ENCODE measurements around the gene C4A. TPM values are rescaled to one million over a fixed set of nuclear protein-coding genes. Genes with fewer than 3 reads are reported as not detected.

C4A gene
- total and polyA plus RNA-seq, 2 of the 4 experiments (the other 2 are of a cell fraction) = 0.90 to 3.8 TPM

DNA sequence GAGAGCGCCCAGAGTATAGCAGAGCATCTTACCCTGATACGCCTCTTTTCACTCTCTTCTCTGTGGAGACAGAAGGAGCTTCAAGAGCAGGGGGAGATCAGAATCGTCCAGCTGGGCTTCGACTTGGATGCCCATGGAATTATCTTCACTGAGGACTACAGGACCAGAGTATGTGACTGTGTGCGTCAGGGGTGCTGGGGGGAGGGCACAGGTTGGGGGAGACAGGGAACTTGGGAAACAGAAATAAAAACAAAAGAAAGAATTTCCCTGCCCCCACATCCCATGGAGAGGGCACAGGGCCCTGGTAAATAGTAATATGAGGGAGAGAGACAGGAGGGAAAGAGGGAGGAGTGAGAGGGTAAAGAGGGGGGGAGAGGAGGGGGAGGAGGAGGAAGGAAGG is 3.0 kb upstream of the C4A start:
- no peaks in the 10 kb centered on the region; the same call in 1 of the 2 replicates for H3K9me1 ChIP-seq (ENCODE audit: insufficient read depth, low read length)
- H2AK9ac ChIP-seq (replicated peaks; ENCODE audit: low read depth, low read length, poor library complexity) = no peak overlapping the region
- WGBS, 2 experiments (ENCODE audit: extremely low coverage in 2 of 2, insufficient read length in 1 of 2) = no CpG with 5 or more reads among the region's 5 CpGs
- H2BK15ac ChIP-seq (ENCODE audit: low read depth, low read length) = no peak overlapping the region
- H3K18ac ChIP-seq (ENCODE audit: low read depth, low read length) = no peak overlapping the region
- dilution Hi-C loops (cut with HindIII; ENCODE audit: low sequenced_read_pairs, unreplicated experiment) = no loop called here
- no peak overlapping the region for H2BK5ac ChIP-seq (ENCODE audit: low read depth, low read length, poor library complexity, severe bottlenecking)
- ChIA-PET POLR2A (ENCODE audit: unreplicated experiment) (no interaction called here), CTCF (no interaction called here)
- no peak overlapping the region for H4K91ac ChIP-seq (ENCODE audit: insufficient read depth, low read depth, low read length)
- TF ChIP-seq, protein P1, sequence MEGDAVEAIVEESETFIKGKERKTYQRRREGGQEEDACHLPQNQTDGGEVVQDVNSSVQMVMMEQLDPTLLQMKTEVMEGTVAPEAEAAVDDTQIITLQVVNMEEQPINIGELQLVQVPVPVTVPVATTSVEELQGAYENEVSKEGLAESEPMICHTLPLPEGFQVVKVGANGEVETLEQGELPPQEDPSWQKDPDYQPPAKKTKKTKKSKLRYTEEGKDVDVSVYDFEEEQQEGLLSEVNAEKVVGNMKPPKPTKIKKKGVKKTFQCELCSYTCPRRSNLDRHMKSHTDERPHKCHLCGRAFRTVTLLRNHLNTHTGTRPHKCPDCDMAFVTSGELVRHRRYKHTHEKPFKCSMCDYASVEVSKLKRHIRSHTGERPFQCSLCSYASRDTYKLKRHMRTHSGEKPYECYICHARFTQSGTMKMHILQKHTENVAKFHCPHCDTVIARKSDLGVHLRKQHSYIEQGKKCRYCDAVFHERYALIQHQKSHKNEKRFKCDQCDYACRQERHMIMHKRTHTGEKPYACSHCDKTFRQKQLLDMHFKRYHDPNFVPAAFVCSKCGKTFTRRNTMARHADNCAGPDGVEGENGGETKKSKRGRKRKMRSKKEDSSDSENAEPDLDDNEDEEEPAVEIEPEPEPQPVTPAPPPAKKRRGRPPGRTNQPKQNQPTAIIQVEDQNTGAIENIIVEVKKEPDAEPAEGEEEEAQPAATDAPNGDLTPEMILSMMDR (conservative IDR thresholded peaks at IDR 0.05; ENCODE audit: low read depth, low read length) = no peak
- TF ChIP-seq, protein P2, sequence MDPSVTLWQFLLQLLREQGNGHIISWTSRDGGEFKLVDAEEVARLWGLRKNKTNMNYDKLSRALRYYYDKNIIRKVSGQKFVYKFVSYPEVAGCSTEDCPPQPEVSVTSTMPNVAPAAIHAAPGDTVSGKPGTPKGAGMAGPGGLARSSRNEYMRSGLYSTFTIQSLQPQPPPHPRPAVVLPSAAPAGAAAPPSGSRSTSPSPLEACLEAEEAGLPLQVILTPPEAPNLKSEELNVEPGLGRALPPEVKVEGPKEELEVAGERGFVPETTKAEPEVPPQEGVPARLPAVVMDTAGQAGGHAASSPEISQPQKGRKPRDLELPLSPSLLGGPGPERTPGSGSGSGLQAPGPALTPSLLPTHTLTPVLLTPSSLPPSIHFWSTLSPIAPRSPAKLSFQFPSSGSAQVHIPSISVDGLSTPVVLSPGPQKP (IDR thresholded peaks at IDR 0.05; ENCODE audit: borderline replicate concordance, low read depth, low read length) = no peak
- TF ChIP-seq POLR2A (IDR thresholded peaks at IDR 0.05; ENCODE audit: low read depth, low read length) = no peak
- TF ChIP-seq, protein P3, sequence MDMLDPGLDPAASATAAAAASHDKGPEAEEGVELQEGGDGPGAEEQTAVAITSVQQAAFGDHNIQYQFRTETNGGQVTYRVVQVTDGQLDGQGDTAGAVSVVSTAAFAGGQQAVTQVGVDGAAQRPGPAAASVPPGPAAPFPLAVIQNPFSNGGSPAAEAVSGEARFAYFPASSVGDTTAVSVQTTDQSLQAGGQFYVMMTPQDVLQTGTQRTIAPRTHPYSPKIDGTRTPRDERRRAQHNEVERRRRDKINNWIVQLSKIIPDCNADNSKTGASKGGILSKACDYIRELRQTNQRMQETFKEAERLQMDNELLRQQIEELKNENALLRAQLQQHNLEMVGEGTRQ (IDR thresholded peaks at IDR 0.05; ENCODE audit: low read depth, low read length) = no peak
- TF ChIP-seq RCOR1 (IDR thresholded peaks at IDR 0.05; ENCODE audit: insufficient replicate concordance, low read length) = no peak
- no peak for TF ChIP-seq BHLHE40 (IDR thresholded peaks at IDR 0.05; ENCODE audit: low read depth, low read length)
- TF ChIP-seq FOS (IDR thresholded peaks at IDR 0.05; ENCODE audit: low read depth, low read length) = no peak
- no peak for TF ChIP-seq MXI1 (IDR thresholded peaks at IDR 0.05; ENCODE audit: borderline replicate concordance, low read depth, low read length)
- no peak for TF ChIP-seq RFX5 (IDR thresholded peaks at IDR 0.05; ENCODE audit: low read depth, low read length)
- no peak for TF ChIP-seq CHD1 (IDR thresholded peaks at IDR 0.05; ENCODE audit: low read depth, low read length)
- no peak for TF ChIP-seq MAFK (IDR thresholded peaks at IDR 0.05; ENCODE audit: low read depth, low read length)
- TF ChIP-seq NFE2L2 (IDR thresholded peaks at IDR 0.05; ENCODE audit: low read depth, low read length) = no peak
- TF ChIP-seq RAD21 (IDR thresholded peaks at IDR 0.05; ENCODE audit: low read length) = no peak
- no peak for TF ChIP-seq MAZ (IDR thresholded peaks at IDR 0.05; ENCODE audit: borderline replicate concordance, low read depth, low read length)
- TF ChIP-seq SMC3 (IDR thresholded peaks at IDR 0.05; ENCODE audit: low read depth, low read length) = no peak
- no peak for TF ChIP-seq CEBPB (IDR thresholded peaks at IDR 0.05; ENCODE audit: low read depth, low read length)
- no peak overlapping the region for H4K5ac ChIP-seq (ENCODE audit: low read depth, low read length)
- H3K9me3 ChIP-seq (ENCODE audit: control insufficient read depth, insufficient read depth, low read length) = no peaks in the 10 kb centered on the region
- peaks cover 10% of the 10 kb centered on the region; the same call in 1 of the 2 replicates for H3K36me3 ChIP-seq (ENCODE audit: control insufficient read depth, insufficient read depth, low read length)
- in situ Hi-C loops (cut with MboI; ENCODE audit: low sequenced_read_pairs) = loop anchor here (10.0 kb wide), 2 partner anchors 136 to 196 kb away; partner anchors contain the start of genes AGPAT1 and RNF5
- no peak overlapping the region for H3K14ac ChIP-seq (replicated peaks; ENCODE audit: low read depth, low read length)
- no peak overlapping the region for H3K4me3 ChIP-seq (ENCODE audit: insufficient read depth, low read depth, low read length)
- DNase-seq (no peak), ATAC-seq (ENCODE audit: low read depth) (no peak)
- H3K4me2 ChIP-seq (ENCODE audit: low read depth, low read length) = no peak overlapping the region
- no peaks in the 10 kb centered on the region for H3K4me1 ChIP-seq (ENCODE audit: control insufficient read depth, insufficient read depth, low read length)
- H3K23ac ChIP-seq (ENCODE audit: low read depth, low read length) = no peak overlapping the region
- no peak overlapping the region for H3K4ac ChIP-seq (ENCODE audit: low read depth, low read length)
- no TSS peak for BruUV-seq (replicated peaks)
- H3K27ac ChIP-seq (ENCODE audit: insufficient read depth, low read length) = no peak overlapping the region
- no peak overlapping the region for H2BK120ac ChIP-seq (ENCODE audit: low read depth, low read length)
- no peak overlapping the region for H3K56ac ChIP-seq (ENCODE audit: extremely low read depth, insufficient read depth, low read length)
- H3K27me3 ChIP-seq (ENCODE audit: control insufficient read depth, insufficient read depth, low read length) = no peaks in the 10 kb centered on the region
- no peak overlapping the region for H4K8ac ChIP-seq (ENCODE audit: low read depth in 2 of 2, low read length in 2 of 2)
- H2BK20ac ChIP-seq (ENCODE audit: low read depth, low read length) = no peak overlapping the region
- H3K9ac ChIP-seq (ENCODE audit: low read depth, low read length) = no peak overlapping the region
- H2AFZ ChIP-seq (replicated peaks; ENCODE audit: low read length, poor library complexity) = no peak overlapping the region
- H4K20me1 ChIP-seq (ENCODE audit: insufficient read depth, low read length) = no peaks in the 10 kb centered on the region; the same call in 1 of the 2 replicates
- H3K79me1 ChIP-seq (ENCODE audit: low read depth in 1 of 2, low read length in 2 of 2) = peaks cover 7 to 19% of the 10 kb centered on the region in 2 experiments; a peak in 3 of 4 replicates
- intact Hi-C loops (cut with micrococcal nuclease) = no loop called here
- no peak overlapping the region for H2AK5ac ChIP-seq (ENCODE audit: low read depth, low read length)
